ENCODE data around the gene SIRT4.
"Not testable (repeated sequence)": the region's sequence is repeated elsewhere in the genome, so short reads cannot be mapped to it uniquely, and the experiment has no call there.

Gene SIRT4

DNA sequence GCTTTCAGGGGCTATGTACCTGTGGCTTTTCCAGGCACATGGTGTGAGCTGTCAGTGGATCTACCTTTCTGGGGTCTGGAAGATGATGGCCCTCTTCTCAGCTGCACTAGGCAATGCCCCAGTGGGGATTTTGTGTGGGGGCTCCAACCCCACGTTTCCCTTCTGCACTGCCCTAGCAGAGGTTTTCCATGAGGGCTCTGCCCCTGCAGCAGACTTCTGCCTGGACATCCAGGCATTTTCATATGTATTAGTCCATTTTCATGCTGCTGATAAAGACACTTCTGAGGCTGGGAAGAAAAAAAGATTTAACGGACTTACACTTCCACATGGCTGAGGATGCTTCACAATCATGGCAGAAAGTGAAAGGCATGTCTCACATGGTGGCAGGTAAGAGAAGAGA lies 34.3 kb downstream of the SIRT4 start:
- not testable (repeated sequence) for DNase-seq

- no peak for DNase-seq
Measured at GRCh38 chr12:120337730-120338129, 35.6 kb downstream of the SIRT4 start.

GRCh38 chr12:120339256-120339655 lies 37.1 kb downstream of the SIRT4 start:
- DNase-seq = no peak

GRCh38 chr12:120342175-120343038 lies 40.3 kb downstream of the SIRT4 start:
- DNase-seq = no peak

DNA sequence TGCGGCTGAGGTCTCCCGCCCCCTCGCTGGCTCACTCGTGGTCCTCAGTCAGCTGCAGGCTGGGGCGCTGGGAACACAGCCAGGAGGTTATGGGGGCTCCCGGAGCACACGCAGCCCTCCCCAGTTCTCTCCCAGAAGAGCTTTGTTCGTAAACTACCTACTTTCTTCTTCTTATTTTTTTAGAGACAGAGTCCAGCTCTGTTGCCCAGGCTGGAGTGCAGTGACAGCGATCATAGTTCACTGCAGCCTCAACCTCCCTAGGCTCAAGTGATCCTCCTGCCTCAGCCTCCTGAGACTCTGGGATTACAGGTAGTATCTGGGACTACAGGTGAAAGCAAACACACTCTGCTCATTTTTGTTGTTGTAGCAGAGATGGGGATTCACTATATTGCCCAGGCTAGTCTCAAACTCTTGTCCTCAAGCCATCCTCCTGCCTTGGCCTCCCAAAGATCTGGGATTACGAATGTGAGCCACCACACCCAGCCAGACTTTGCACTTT lies 41.0 kb downstream of the SIRT4 start:
- DNase-seq = no peak

GRCh38 chr12:120343692-120344091 lies 41.6 kb downstream of the SIRT4 start:
- no peak for DNase-seq

DNA sequence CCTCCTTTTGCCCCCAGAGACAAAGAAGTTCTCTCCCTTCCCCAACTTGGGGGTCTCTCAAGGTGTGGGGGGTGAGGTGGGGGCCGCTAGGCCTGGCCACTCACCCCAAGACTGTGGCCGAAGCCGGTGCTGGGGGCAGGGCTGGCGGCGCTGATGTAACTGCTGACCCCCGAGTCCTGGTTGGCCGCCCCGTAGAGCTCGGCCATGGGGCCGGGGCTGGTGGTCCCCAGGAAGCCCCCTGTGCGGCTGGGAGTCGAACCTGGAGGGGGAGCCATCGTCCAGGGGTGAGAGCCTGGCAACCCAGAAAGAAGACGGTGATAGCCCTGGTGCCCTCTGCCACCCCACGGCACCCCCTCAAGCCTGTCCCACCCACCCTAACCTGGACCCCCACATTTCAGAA lies 43.9 kb downstream of the SIRT4 start:
- no peak for DNase-seq

GRCh38 chr12:120346681-120347080 lies 44.6 kb downstream of the SIRT4 start:
- no peak for DNase-seq

- no peak for DNase-seq
Measured at GRCh38 chr12:120347766-120348165, 45.6 kb downstream of the SIRT4 start.

DNA sequence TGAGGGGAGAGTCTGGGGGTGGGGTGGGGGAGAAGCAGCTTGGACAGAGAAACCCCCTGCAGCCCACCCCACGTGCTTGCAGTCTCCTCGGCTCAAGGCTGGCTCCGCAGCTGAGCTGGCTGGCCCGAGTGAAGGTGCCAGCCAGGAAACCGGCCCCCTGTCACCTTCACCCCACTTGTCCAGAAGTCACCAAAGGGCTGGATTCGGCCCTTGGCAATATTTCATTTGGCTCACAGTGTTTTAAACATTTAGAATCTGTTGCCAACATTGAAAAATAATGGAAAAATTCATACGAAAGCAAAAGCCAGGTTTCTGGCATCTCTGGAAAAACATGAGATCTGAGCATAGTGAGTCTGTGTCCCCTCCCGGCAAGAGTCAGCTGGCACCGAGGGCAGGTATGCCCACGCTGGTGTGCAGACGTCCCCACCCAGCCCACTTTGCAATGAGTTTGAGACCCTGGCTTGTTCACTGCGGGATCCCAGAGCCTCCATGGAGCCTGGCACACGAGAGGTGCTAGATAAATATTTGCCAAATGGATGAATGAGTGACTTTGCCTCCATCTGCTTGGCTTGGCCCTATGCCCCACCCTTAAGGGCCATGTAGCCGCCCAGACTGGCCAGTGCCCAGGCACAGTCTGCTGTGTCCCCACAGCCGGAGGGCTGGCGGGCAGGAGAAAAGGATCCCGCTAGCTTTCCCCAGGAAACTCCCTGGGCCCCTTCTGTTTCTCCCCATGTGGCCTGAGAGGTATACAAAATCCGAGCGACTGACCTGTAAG lies 48.6 kb downstream of the SIRT4 start:
- no peak for DNase-seq

GRCh38 chr12:120352117-120352516 lies 50.0 kb downstream of the SIRT4 start:
- no peak for DNase-seq

DNA sequence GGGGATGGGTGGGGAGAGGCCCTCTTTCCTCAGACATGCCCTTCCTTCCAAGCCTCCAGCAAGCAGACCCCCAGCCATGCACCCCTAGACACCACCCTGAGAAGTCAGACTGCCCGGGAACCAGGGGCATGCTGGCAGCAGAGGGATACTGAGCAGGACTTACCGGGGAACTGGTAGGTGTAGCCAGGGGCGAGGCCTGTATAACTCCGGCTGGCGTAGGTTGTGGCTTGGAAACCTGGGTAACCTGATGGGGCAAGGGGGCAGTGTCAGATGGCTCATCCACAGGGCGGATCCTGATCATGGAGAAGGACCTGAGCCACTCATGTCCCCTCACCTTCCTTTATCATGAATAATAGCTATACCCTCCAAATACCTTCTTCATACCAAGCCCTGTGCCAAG lies 51.0 kb downstream of the SIRT4 start:
- no peak for DNase-seq

GRCh38 chr12:120353556-120354317 lies 51.6 kb downstream of the SIRT4 start:
- no peak for DNase-seq

DNA sequence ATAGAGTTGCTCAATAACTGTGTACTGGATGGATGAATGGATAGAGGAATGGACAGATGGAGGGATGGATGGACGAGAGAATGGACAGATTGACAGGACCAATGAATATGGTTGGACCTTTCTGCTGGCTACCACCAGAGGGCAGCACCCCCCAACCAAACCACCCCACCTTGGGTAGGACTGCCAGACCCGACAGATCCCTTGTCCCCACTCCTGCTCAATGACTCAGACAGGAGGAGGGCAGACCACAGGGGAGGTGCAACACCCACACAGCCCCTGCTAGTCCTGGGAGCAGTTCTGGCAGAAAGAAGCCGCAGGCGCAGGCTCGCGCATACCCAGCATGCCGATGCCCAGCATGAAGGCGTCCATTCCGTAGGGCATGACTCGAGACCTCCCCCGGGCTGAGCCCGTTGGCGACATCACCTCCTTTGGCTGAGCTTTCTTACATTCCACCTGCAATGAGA lies 54.5 kb downstream of the SIRT4 start:
- DNase-seq = peak; percentile 69 to 70

GRCh38 chr12:120357104-120357503 lies 55.0 kb downstream of the SIRT4 start:
- no peak for DNase-seq

DNA sequence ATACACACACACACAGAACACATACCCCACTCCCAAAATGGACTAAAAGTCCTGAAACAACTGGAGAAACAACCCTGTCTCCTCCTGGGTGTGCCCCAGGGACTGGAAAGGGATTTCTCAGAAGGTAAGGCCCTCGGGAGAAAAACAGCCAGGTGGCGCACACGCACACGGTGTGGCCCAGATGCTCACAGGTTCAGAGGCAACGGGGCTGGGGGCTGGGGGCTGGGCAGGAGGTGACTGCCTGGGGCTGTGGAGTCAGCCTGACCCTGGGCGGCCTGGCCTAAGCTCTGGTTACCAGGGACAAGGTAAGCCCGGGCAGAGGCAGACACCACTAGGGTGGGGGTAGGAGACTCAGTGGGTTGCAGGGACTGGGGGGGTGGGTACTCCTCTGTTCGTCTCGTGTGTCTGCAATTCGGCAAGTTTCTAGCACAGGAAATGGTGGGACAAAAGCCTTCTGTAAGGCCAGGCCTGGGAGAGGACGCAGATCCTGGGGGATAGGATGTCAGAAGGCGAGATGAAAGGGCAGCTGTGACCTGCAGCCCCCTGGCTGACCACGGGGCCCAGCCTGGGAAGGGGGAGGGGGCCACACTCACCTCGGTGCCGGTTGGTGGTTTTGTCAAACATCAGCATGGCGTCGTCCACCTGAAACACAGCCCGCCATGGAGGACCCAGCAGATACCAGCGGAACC lies 56.4 kb downstream of the SIRT4 start:
- no peak for DNase-seq

GRCh38 chr12:120359128-120359527 lies 57.0 kb downstream of the SIRT4 start:
- DNase-seq = no peak

DNA sequence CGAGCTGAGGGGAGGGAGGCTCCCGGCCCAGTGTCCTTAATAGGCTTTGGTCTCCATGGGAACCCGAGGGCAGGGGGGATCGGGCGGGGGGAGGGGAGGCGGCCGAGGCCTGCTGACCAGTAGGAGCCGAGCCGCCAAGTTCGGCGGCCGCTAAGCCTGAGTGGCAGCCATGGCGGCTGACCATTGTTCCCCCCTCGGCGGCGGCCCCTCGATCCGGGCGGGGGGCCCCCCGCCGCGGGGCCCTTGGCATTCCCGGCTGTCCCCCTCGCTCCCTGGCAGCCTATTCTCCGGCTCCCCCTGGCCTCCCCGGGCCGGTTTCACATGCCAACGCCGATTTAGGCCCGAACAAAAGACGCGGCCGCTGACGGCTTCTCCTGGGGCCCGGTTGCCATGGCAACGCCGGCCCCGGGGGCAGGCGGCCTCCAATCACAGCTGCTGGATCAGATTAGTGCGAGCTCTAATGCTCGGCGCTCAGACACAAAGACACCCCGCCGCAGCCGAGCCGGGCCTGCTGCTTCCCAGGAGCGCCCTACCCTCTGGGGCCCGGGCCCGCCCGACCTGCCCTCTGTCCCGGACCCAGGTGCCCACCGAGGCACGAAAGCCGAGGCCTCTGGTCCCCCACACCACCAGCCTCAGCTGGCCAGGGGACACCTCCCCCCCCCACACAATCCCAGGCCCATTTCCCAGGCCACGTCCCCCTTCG lies 59.5 kb downstream of the SIRT4 start:
- DNase-seq = peak; percentile 67 to 79

Data from hippocampal formation (tissue), 2 donors.